OCI-LY7 (cell line): ENCODE data around the gene RBM26.

Experiments
- CTCF ChIP-seq: fragments of 200-600 bp; sonication (generic); conservative IDR thresholded peaks from 2 replicates; pipeline ENCODE4 v1.5.1; 2014; ENCODE audit warnings: mild to moderate bottlenecking, antibody characterized with exemption, low read length, moderate library complexity, mixed read lengths
- EZH2phosphoT487 ChIP-seq: fragments of 200-600 bp; sonication (generic); IDR thresholded peaks from 2 replicates; pipeline ENCODE4 v1.6.1; 2018; ENCODE audit warnings: low read depth, borderline replicate concordance, mild to moderate bottlenecking, mixed run types, antibody characterized with exemption, low read length, moderate library complexity, mixed read lengths

GRCh38 chr13:79398915-79399314 is 7.1 kb downstream of the RBM26 start:
- TF ChIP-seq CTCF (no peak), EZH2phosphoT487 (no peak)
